ENCODE measurements around the gene SNRPB2.

SNRPB2 gene

DNA sequence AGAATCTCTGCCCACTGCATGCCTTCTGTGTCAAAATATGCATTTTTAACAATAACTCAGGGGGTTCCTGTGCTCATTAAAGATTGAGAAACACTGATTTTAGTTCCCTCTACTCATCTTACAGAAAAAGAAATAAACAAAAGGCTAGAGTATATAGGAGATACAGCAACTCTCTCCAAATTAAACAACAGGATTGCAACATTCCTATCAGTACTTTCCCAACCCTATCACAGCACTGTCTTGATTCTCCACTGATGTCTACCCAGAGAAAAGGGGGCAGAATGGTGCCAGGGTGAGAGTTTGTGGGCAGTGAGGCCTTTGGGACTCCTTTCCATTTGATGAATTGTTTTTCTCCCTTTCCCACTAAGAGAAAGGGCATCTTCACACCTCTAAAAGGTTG is 23.1 kb downstream of the SNRPB2 start:
- no peak for DNase-seq (ENCODE audit: low read depth, low spot score)
- no peak overlapping the region for H3K4me3 ChIP-seq (ENCODE audit: low read depth, low read length)
- in situ Hi-C loops (cut with HindIII; ENCODE audit: low sequenced_read_pairs), result no loop called here
- TF ChIP-seq, protein P1, sequence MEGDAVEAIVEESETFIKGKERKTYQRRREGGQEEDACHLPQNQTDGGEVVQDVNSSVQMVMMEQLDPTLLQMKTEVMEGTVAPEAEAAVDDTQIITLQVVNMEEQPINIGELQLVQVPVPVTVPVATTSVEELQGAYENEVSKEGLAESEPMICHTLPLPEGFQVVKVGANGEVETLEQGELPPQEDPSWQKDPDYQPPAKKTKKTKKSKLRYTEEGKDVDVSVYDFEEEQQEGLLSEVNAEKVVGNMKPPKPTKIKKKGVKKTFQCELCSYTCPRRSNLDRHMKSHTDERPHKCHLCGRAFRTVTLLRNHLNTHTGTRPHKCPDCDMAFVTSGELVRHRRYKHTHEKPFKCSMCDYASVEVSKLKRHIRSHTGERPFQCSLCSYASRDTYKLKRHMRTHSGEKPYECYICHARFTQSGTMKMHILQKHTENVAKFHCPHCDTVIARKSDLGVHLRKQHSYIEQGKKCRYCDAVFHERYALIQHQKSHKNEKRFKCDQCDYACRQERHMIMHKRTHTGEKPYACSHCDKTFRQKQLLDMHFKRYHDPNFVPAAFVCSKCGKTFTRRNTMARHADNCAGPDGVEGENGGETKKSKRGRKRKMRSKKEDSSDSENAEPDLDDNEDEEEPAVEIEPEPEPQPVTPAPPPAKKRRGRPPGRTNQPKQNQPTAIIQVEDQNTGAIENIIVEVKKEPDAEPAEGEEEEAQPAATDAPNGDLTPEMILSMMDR (IDR thresholded peaks at IDR 0.05; ENCODE audit: low read depth, low read length), result no peak

DNA sequence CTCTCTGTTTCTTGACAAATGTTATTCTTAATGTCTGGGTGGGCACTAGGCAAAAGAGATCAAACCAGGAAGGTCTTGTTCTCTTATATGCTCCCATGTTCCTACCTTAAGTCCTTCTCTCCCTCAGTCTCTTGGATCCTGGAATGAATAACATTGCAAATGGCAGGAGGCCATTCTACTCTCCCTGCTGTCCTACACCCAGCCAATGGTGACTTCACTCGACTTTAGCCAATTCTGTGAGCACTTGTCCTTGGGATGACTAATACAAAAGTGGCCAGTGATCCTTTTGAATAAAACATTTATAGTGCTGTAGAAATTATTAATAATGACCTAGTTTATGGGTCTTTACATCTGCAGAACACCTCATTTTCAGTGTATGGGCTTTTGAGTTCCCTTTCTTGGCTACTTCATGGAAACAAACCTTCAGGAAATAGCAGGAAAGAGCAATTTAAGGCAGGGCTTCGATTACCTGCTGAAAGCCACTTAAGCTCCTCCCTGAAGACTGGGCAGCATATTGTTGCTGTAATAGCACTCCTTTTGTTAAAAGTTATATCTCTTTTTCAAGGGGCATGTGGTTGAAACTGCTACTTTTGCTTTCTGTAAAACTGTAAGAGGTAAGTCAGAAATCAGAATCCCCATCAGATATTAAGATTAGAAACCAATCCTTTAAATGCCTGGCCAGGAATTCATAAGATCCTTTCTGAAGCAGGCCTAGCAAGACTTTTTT is 28.8 kb downstream of the SNRPB2 start:
- no peak for DNase-seq (ENCODE audit: low read depth, low spot score)
- H3K4me3 ChIP-seq (ENCODE audit: low read depth, low read length), result no peak overlapping the region
- TF ChIP-seq, protein P1 (IDR thresholded peaks at IDR 0.05; ENCODE audit: low read depth, low read length), result no peak
- in situ Hi-C loops (cut with HindIII; ENCODE audit: low sequenced_read_pairs), result no loop called here

DNA sequence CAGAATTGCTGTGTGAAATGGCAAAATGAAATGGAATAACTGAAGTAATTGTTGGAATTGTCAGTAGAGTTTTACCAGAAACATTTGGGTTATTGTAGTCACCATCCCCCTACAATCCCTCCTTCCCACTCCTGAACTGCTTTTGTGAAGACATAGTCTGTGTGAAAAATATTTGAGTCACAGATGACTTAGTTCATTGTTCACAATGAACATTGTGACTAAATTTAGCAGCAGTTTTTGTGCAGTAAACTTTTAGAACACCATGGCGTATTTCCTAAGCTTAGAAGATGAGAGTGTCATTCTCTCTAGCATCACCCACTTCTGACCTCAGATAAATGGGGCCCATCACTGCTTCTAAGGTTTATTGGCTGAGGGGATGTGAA is 29.3 kb downstream of the SNRPB2 start:
- no peak for DNase-seq (ENCODE audit: low read depth, low spot score)
- in situ Hi-C loops (cut with HindIII; ENCODE audit: low sequenced_read_pairs), result no loop called here
- H3K4me3 ChIP-seq (ENCODE audit: low read depth, low read length), result no peak overlapping the region
- TF ChIP-seq, protein P1 (IDR thresholded peaks at IDR 0.05; ENCODE audit: low read depth, low read length), result no peak

DNA sequence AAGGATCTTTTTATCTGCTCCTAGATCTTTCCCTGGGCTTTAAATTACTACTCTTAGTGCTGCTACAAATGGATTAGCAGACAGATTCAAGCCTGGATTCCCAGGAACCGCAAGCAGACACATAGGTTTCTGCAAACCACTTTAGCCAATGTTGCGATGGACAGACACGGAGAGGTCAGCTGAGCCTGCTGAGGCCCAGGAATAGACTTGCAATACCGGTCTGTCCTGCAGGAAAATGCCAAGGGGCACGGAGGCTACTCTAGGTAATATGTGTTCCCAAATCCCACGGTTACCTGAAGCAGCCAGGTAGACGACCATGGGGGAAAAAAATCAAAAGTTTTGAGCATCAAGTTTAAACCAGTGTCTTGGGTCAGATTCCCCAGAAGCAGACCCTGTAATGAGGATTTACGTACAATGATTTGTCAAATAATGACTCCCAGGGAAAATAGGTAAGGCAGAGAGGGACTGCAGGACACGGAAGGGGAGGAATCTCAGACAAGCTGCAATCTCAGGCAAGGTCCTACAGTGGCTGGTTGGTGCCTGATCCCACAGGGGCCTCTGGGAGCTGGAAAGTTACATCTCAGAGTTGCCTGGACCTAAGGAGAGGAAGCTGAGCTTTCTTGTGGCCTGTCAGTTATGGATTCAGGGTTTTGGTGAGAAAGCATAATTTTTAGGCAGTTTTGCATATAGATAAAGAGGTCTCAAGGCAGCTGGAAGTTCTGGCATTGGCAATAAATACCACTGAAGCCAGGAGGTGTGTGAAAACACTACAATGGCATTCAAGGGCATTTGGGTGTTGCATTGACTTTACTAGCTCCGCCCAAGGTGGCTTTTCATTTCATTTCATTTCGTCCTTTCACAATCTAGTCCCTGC is 30.8 kb downstream of the SNRPB2 start:
- TF ChIP-seq, protein P1 (IDR thresholded peaks at IDR 0.05; ENCODE audit: low read depth, low read length), result no peak
- DNase-seq (ENCODE audit: low read depth, low spot score), result no peak
- no peak overlapping the region for H3K4me3 ChIP-seq (ENCODE audit: low read depth, low read length)
- in situ Hi-C loops (cut with HindIII; ENCODE audit: low sequenced_read_pairs), result no loop called here

DNA sequence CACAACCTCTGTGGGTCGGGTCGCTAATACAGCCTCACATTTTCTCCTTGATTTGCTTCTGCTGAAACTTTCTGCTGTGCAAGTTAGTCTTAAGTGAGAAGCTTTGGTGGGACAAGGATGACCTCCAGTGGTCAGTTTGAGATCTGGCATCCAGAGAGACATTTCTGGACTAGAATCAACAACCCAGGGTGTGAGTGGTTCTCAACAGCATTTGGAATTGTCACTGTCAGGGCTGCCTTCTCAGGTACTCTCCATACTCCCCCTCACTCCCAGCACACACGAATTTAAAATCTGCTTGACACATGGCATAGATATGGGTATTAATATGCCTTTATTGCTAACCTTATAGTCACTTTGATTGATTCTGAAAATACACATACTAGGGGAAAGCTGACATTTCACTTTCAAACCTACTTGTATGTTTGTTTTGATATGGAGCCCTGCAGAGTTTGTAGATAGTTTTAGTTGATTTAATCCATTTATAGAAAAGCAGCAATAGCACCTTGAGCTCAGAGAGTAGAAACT is 31.5 kb downstream of the SNRPB2 start:
- DNase-seq (ENCODE audit: low read depth, low spot score), result peak; percentile 67
- TF ChIP-seq, protein P1 (IDR thresholded peaks at IDR 0.05; ENCODE audit: low read depth, low read length), result peak; percentile 64
- in situ Hi-C loops (cut with HindIII; ENCODE audit: low sequenced_read_pairs), result no loop called here
- H3K4me3 ChIP-seq (ENCODE audit: low read depth, low read length), result no peak overlapping the region

DNA sequence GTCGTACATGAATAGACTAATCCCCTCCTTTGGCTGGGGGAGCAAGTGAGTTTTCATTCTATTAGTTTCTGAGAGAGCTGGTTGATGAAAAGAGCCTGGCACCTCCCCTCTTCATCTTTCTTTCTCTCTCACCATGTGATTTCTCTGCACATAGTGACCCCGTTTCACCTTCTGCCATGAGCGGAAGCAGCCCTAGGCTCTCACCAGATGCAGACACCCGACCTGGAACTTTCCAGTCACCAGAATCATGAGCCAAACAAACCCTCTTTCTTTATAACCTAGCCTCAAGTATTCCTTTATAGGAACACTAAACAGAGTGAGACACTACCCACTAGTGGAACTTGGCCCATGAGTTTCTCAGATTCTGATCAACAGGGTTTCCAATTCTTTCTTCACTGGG is 34.7 kb downstream of the SNRPB2 start:
- in situ Hi-C loops (cut with HindIII; ENCODE audit: low sequenced_read_pairs), result no loop called here
- TF ChIP-seq, protein P1 (IDR thresholded peaks at IDR 0.05; ENCODE audit: low read depth, low read length), result no peak
- no peak for DNase-seq (ENCODE audit: low read depth, low spot score)
- no peak overlapping the region for H3K4me3 ChIP-seq (ENCODE audit: low read depth, low read length)
